Osteocyte (in vitro differentiated cells): ENCODE data around the gene TPRX2. TPM values are rescaled to one million over a fixed set of nuclear protein-coding genes. Genes with fewer than 3 reads are reported as not detected.

Experiments used
- DNase-seq: peaks from one replicate; pipeline ENCODE4 v3.0.0; 2021; ENCODE audit warnings: mixed read lengths; ENCODE audit not compliant: unreplicated experiment; ENCODE audit errors: extremely low spot score
- H3K27ac Mint-ChIP-seq: one replicate; pipeline ENCODE4 v1.8.0; 2021; ENCODE audit warnings: mild to moderate bottlenecking, mixed read lengths; ENCODE audit not compliant: unreplicated experiment
- H3K27me3 Mint-ChIP-seq: one replicate; pipeline ENCODE4 v1.8.0; 2021; ENCODE audit warnings: mixed read lengths; ENCODE audit not compliant: unreplicated experiment
- H3K36me3 Mint-ChIP-seq: one replicate; pipeline ENCODE4 v1.8.0; 2021; ENCODE audit warnings: mixed read lengths; ENCODE audit not compliant: unreplicated experiment
- H3K4me1 Mint-ChIP-seq: one replicate; pipeline ENCODE4 v1.8.0; 2021; ENCODE audit warnings: mixed read lengths; ENCODE audit not compliant: unreplicated experiment
- H3K4me3 Mint-ChIP-seq: one replicate; pipeline ENCODE4 v1.8.0; 2021; ENCODE audit warnings: mild to moderate bottlenecking, moderate library complexity, mixed read lengths; ENCODE audit not compliant: unreplicated experiment
- H3K9me3 Mint-ChIP-seq: one replicate; pipeline ENCODE4 v1.8.0; 2021; ENCODE audit warnings: mixed read lengths; ENCODE audit not compliant: unreplicated experiment
- total RNA-seq: library from RNA; stranded (reverse); gene quantifications from 2 replicates; pipeline ENCODE4 v1.2.1, GENCODE V29; 2021
- TF ChIP-seq, protein P1 (sequence below): fragments of 200-600 bp; sonication (generic); IDR thresholded peaks from 2 replicates; pipeline ENCODE4 v1.5.0; 2021; ENCODE audit warnings: antibody characterized with exemption, mild to moderate bottlenecking, moderate library complexity

TPRX2 gene
- total RNA-seq, 1 donor from 2014 or later, result not detected

DNA sequence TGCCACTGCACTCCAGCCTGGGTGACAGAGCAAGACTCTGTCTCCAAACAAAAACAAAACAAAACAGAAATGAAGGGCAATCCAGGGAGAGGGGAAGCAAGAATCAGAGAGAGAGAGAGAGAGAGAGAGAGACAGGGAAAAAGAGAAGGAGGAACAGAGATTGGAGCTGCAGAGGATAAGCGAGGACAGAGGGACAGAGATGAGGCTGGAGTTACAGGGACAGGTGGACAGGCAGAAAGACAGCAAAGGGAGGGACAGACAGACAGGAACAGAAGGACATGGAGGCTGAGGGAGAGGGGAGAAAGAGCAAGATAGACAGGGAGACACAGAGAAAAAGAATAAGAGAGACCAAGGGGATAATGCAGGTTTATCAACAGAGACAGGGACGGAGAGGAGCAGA lies 38.6 kb upstream of the TPRX2 start:
- no peak overlapping the region for H3K27ac Mint-ChIP-seq
- H3K9me3 Mint-ChIP-seq, result no peaks in the 10 kb centered on the region
- TF ChIP-seq, protein P1, sequence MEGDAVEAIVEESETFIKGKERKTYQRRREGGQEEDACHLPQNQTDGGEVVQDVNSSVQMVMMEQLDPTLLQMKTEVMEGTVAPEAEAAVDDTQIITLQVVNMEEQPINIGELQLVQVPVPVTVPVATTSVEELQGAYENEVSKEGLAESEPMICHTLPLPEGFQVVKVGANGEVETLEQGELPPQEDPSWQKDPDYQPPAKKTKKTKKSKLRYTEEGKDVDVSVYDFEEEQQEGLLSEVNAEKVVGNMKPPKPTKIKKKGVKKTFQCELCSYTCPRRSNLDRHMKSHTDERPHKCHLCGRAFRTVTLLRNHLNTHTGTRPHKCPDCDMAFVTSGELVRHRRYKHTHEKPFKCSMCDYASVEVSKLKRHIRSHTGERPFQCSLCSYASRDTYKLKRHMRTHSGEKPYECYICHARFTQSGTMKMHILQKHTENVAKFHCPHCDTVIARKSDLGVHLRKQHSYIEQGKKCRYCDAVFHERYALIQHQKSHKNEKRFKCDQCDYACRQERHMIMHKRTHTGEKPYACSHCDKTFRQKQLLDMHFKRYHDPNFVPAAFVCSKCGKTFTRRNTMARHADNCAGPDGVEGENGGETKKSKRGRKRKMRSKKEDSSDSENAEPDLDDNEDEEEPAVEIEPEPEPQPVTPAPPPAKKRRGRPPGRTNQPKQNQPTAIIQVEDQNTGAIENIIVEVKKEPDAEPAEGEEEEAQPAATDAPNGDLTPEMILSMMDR, result no peak
- H3K27me3 Mint-ChIP-seq, result peaks cover 31% of the 10 kb centered on the region
- H3K4me3 Mint-ChIP-seq, result no peak overlapping the region
- H3K36me3 Mint-ChIP-seq, result no peaks in the 10 kb centered on the region
- H3K4me1 Mint-ChIP-seq, result peaks cover 3% of the 10 kb centered on the region
- DNase-seq, result no peak

DNA sequence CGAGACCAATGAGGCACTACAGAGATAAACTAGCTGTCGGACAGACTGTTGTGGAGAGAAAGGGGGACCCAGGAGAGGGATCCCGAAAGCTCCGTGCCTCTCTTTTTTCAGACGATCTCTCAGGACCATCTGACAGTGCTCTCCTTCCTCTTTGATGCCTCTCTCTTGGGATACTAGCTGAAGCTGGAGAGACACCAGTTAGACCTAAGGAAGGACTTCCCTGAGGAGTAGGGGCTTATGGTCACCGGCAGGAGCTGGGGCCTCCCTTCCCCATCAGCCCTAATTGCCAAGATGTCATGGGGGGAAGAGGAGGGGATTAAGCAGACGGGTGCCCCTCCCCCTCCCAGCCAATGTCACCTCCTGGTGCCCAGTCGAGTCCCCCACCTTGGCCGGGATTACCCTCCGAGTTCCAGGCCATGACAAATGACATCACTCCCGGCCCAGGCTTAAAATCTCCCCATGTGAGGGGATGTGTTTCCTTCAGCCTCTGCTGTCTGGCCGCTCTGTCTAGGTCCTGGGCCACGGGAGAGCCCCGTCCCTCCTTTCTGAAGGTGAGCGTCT lies 37.5 kb upstream of the TPRX2 start, which contains the start of gene CRX:
Gene CRX (plus strand): TSS at position 478 of the 561 bp plus-strand sequence. CDS start 12,507 bp downstream, outside the sequence.
- Mint-ChIP-seq H3K4me3 (no peak within 1 kb of the TSS), H3K9me3 (peaks cover 2% of the 10 kb centered on the region), H3K27me3 (peaks cover 31% of the 10 kb centered on the region), H3K4me1 (peaks cover 3% of the 10 kb centered on the region), H3K27ac (no peak within 1 kb of the TSS), H3K36me3 (no peaks in the 10 kb centered on the region)
- DNase-seq, result no peak
- TF ChIP-seq, protein P1, result no peak

DNA sequence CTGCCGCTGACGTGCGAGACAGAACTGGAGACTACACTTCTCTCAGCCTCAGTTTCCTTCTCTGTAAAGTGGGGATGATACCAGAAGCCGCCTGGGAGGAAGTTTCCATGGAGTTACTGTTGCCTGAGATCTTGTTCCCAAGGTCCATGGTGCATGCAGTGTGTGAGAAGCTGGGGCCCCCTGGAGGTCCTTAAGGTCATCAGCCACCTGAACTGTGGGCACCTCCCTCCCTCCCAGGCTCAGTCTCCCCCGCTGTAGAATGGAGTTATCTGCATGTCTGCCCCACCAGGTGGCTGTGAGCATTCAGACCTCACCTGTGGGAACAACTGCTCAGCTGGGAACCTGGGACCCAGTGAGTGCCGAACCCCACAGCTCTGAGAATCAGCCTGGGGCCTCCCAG lies 34.6 kb upstream of the TPRX2 start:
- Mint-ChIP-seq H3K9me3 (peaks cover 9% of the 10 kb centered on the region), H3K36me3 (no peaks in the 10 kb centered on the region)
- TF ChIP-seq, protein P1, result no peak

DNA sequence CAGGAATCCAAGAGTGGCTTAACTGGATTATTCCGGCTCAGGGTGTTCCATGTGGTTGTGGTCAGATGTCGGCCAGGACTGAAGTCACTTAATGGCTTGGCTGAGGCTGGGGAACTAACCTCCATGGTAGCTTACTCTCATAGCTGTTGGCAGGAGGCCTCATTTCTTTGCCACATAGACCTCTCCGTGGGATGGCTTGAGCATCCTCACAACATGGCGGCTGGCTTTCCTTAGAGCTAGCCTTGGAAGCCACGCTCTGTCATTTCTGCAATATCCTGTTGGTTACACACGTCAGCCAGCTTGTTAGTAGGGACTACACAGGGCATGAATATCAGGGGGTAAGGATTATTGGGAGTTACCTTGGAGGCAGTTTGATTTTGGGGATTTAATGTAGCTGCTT lies 32.2 kb upstream of the TPRX2 start:
- no peak overlapping the region for H3K27ac Mint-ChIP-seq
- no peak for DNase-seq
- H3K36me3 Mint-ChIP-seq, result no peaks in the 10 kb centered on the region
- peaks cover 9% of the 10 kb centered on the region for H3K9me3 Mint-ChIP-seq
- TF ChIP-seq, protein P1, result no peak
- H3K27me3 Mint-ChIP-seq, result peaks cover 15% of the 10 kb centered on the region
- no peak overlapping the region for H3K4me3 Mint-ChIP-seq
- H3K4me1 Mint-ChIP-seq, result no peaks in the 10 kb centered on the region

More for the DNA sequence above, 34.6 kb upstream of the TPRX2 start:
- peaks cover 3% of the 10 kb centered on the region for H3K4me1 Mint-ChIP-seq
- H3K4me3 Mint-ChIP-seq, result no peak overlapping the region
- DNase-seq, result no peak
- peaks cover 32% of the 10 kb centered on the region for H3K27me3 Mint-ChIP-seq
- no peak overlapping the region for H3K27ac Mint-ChIP-seq

DNA sequence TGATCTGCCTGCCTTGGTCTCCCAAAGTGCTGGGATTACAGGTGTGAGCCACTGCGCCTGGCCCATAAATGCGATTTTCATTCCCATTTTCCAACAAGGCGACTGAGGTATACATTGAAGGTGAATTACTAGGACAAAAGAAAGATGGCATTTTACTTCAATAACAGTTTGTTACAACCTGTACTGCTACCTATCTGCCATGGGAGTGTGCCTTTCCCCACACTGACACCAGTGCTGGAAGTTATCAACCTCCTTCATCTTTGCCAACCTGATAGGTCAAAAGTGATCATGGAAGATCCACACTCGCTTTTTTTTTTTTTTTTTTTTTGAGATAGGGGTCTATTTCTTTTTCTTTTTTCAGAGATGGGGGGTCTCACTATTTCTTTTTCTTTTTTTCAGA lies 26.3 kb upstream of the TPRX2 start:
- H3K4me3 Mint-ChIP-seq, result no peak overlapping the region
- H3K36me3 Mint-ChIP-seq, result no peaks in the 10 kb centered on the region
- TF ChIP-seq, protein P1, result no peak
- H3K4me1 Mint-ChIP-seq, result no peaks in the 10 kb centered on the region
- no peak for DNase-seq
- H3K9me3 Mint-ChIP-seq, result no peaks in the 10 kb centered on the region
- H3K27ac Mint-ChIP-seq, result no peak overlapping the region
- H3K27me3 Mint-ChIP-seq, result peaks cover 6% of the 10 kb centered on the region
